ENCODE data around the gene TSPO. TPM values are rescaled to one million over a fixed set of nuclear protein-coding genes. Genes with fewer than 3 reads are reported as not detected.

Gene TSPO
- total RNA-seq, 2 donors from 2014 or later: 266 to 426 TPM

DNA sequence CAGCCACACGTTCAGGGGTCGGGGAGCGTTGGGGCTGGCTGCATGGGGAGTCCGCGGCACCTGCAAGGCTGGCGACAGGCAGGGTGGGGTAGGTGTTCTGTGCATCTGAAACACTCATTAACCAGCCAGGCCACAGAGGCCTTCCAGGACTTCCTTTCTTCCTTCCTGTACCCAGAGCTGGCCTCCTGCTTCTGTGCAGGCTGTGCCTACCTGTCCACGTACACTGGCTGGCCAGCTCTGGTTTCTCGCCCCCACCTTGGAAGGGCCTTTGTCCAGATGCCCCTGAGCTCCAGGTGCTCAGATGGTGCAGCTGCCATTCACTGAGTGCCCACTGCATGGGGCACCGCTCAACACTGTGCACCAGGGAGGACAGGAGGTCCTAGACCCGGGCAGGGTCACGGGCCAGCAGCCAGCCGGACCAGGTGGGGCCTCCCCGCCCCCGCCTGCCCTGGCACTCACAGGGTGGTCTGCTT lies 19.7 kb downstream of the TSPO start:
- peak overlapping the region; percentile 85 for H3K27ac ChIP-seq
- H3K4me3 ChIP-seq: peak overlapping the region; percentile 30
- no peaks in the 10 kb centered on the region for H3K9me3 ChIP-seq
- H3K27me3 ChIP-seq: no peaks in the 10 kb centered on the region
- intact Hi-C loops (cut with DNase I): no loop called here
- TF ChIP-seq, protein P1, sequence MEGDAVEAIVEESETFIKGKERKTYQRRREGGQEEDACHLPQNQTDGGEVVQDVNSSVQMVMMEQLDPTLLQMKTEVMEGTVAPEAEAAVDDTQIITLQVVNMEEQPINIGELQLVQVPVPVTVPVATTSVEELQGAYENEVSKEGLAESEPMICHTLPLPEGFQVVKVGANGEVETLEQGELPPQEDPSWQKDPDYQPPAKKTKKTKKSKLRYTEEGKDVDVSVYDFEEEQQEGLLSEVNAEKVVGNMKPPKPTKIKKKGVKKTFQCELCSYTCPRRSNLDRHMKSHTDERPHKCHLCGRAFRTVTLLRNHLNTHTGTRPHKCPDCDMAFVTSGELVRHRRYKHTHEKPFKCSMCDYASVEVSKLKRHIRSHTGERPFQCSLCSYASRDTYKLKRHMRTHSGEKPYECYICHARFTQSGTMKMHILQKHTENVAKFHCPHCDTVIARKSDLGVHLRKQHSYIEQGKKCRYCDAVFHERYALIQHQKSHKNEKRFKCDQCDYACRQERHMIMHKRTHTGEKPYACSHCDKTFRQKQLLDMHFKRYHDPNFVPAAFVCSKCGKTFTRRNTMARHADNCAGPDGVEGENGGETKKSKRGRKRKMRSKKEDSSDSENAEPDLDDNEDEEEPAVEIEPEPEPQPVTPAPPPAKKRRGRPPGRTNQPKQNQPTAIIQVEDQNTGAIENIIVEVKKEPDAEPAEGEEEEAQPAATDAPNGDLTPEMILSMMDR (IDR thresholded peaks at IDR 0.05): no peak
- no peaks in the 10 kb centered on the region for H3K36me3 ChIP-seq
- no peaks in the 10 kb centered on the region for H3K4me1 ChIP-seq
- DNase-seq: peak; percentile 73
- H3K9ac ChIP-seq (ENCODE audit: low read depth in 2 of 2, low read length in 2 of 2): peak overlapping the region; percentile 83 to 95

DNA sequence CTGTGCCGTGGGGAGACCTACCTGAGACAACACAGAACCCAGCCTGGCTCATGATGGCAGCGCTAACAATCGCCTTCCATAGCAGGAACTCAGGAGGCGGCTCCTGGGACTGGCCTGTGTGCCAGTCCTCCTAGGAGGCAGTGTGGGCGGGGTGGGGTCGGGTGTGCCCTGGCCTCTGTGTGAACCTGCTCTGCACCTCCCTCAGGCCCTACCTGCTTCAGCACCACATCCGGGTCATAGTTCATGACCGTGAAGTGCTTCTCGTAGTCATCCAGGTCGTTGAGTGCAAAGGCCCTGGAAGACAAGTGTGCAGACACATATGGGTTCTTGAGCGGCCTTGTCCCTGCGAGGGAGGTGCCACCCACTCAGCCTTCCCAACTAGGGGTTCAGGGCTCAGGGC lies 20.2 kb downstream of the TSPO start:
- DNase-seq: peak; percentile 94
- Histone ChIP-seq H3K27me3 (no peaks in the 10 kb centered on the region), H3K4me3 (peak overlapping the region; percentile 30), H3K4me1 (no peaks in the 10 kb centered on the region), H3K27ac (peak overlapping the region; percentile 85), H3K9ac (ENCODE audit: low read depth in 2 of 2, low read length in 2 of 2) (peak overlapping the region; percentile 83 to 95), H3K9me3 (no peaks in the 10 kb centered on the region), H3K36me3 (no peaks in the 10 kb centered on the region)
- TF ChIP-seq, protein P1 (IDR thresholded peaks at IDR 0.05): no peak
- intact Hi-C loops (cut with DNase I): no loop called here

DNA sequence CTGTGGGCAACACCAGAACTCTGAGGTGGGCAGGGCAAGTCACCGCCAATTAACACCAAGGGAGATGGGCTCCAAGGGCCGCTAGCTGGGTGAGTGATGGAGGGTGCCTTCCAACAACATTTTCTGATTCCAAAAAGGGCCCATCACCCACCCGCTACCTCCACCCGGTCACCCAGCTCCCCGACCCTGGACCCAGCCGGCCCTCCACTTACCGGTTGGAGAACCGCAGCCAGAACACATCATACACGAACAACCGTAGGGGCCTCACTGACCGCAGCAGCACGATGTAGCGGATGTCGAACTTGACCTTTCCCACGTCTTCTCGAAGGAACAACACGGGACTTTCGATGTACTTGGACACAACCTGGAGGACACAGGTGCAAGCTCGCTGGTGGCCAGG lies 20.8 kb downstream of the TSPO start:
- DNase-seq: no peak
- peak overlapping the region; percentile 43 for H3K27ac ChIP-seq

GRCh38 chr22:43173566-43173965 lies 22.2 kb downstream of the TSPO start:
- H3K36me3 ChIP-seq: no peaks in the 10 kb centered on the region
- H3K9me3 ChIP-seq: no peaks in the 10 kb centered on the region
- H3K4me3 ChIP-seq: no peak overlapping the region
- no peak for DNase-seq
- no peak overlapping the region for H3K27ac ChIP-seq
- TF ChIP-seq, protein P1 (IDR thresholded peaks at IDR 0.05): no peak
- H3K9ac ChIP-seq (ENCODE audit: low read depth in 2 of 2, low read length in 2 of 2): no peak overlapping the region
- intact Hi-C loops (cut with DNase I): no loop called here
- no peaks in the 10 kb centered on the region for H3K27me3 ChIP-seq
- no peaks in the 10 kb centered on the region for H3K4me1 ChIP-seq

More for the DNA sequence above, 20.8 kb downstream of the TSPO start:
- H3K9me3 ChIP-seq: no peaks in the 10 kb centered on the region
- intact Hi-C loops (cut with DNase I): no loop called here
- no peaks in the 10 kb centered on the region for H3K36me3 ChIP-seq
- no peak overlapping the region for H3K4me3 ChIP-seq
- no peaks in the 10 kb centered on the region for H3K27me3 ChIP-seq
- TF ChIP-seq, protein P1 (IDR thresholded peaks at IDR 0.05): no peak
- H3K9ac ChIP-seq (ENCODE audit: low read depth in 2 of 2, low read length in 2 of 2): no peak overlapping the region
- H3K4me1 ChIP-seq: no peaks in the 10 kb centered on the region

GRCh38 chr22:43173976-43174720 lies 22.8 kb downstream of the TSPO start:
- Histone ChIP-seq H3K4me3 (no peak overlapping the region), H3K4me1 (no peaks in the 10 kb centered on the region), H3K27ac (no peak overlapping the region), H3K27me3 (no peaks in the 10 kb centered on the region), H3K9me3 (no peaks in the 10 kb centered on the region), H3K9ac (ENCODE audit: low read depth in 2 of 2, low read length in 2 of 2) (no peak overlapping the region), H3K36me3 (no peaks in the 10 kb centered on the region)
- DNase-seq: no peak
- intact Hi-C loops (cut with DNase I): no loop called here
- TF ChIP-seq, protein P1 (IDR thresholded peaks at IDR 0.05): no peak

Data from colonic mucosa (tissue), 4 donors.